Measurements from ENCODE around the gene ALKBH8. TPM values are rescaled to one million over a fixed set of nuclear protein-coding genes. Genes with fewer than 3 reads are reported as not detected.

Gene ALKBH8
- total RNA-seq, 1 donor from 2014 or later, result 13.0 TPM

- no peak overlapping the region for H3K4me3 ChIP-seq (ENCODE audit: insufficient read depth, low read depth, low read length)
- no peaks in the 10 kb centered on the region for H4K20me1 ChIP-seq (ENCODE audit: insufficient read depth, low read length)
- H3K36me3 Mint-ChIP-seq (ENCODE audit: low read depth, unreplicated experiment), result no peaks in the 10 kb centered on the region
- peaks cover 9% of the 10 kb centered on the region for H3K4me1 ChIP-seq (ENCODE audit: insufficient read depth, low read length)
- H3K27me3 ChIP-seq (ENCODE audit: insufficient read depth, low read length), result no peaks in the 10 kb centered on the region
- H3K4me2 ChIP-seq (ENCODE audit: low read length), result no peak overlapping the region
- no peak overlapping the region for H3K27ac Mint-ChIP-seq (ENCODE audit: unreplicated experiment)
- no peak overlapping the region for H3K9ac ChIP-seq (ENCODE audit: low read length)
- FAIRE-seq, result no peak
- H3K4me3 Mint-ChIP-seq (ENCODE audit: unreplicated experiment), result no peak overlapping the region
- H3K36me3 ChIP-seq (ENCODE audit: insufficient read depth, low read length), result peaks cover 5% of the 10 kb centered on the region
- H2AFZ ChIP-seq (ENCODE audit: low read depth, low read length), result no peak overlapping the region
- no peaks in the 10 kb centered on the region for H3K9me3 Mint-ChIP-seq (ENCODE audit: unreplicated experiment)
- H3K79me2 ChIP-seq (ENCODE audit: insufficient read depth, low read length), result peaks cover 29% of the 10 kb centered on the region
- DNase-seq (ENCODE audit: low read depth), result no peak
- H3K27me3 Mint-ChIP-seq (ENCODE audit: low read depth, unreplicated experiment), result no peaks in the 10 kb centered on the region
- H3K9me3 ChIP-seq (ENCODE audit: insufficient read depth, low read depth, low read length), result no peaks in the 10 kb centered on the region
- no peak overlapping the region for H3K27ac ChIP-seq (ENCODE audit: low read depth, low read length)
- TF ChIP-seq EZH2 (IDR thresholded peaks at IDR 0.05; ENCODE audit: insufficient read depth, low read length) (no peak), CTCF (IDR thresholded peaks at IDR 0.05; ENCODE audit: insufficient read depth, low read depth, low read length) (no peak)
- peaks cover 6% of the 10 kb centered on the region for H3K4me1 Mint-ChIP-seq (ENCODE audit: low read depth, unreplicated experiment)
Measured at GRCh38 chr11:107453594-107454286, 111.8 kb downstream of the ALKBH8 start.

Other genes with a start within 250 kb of the ALKBH8 start
- 7.8 and 9.0 TPM in 2 replicates for gene CWF19L2, start 107.9 kb downstream of the ALKBH8 start, total RNA-seq
- gene ELMOD1, start 25.4 kb upstream of the ALKBH8 start, total RNA-seq, result 0.34 and 0.52 TPM in 2 replicates
- 4.9 and 8.0 TPM in 2 replicates for gene SLN, start 146.3 kb upstream of the ALKBH8 start, total RNA-seq